KMS-11 (cell line): ENCODE data around the gene EML6.

ENCODE experiments used
- H2AFZ ChIP-seq: fragments of 200-600 bp; sonication (generic); 2 replicates; pipeline ENCODE4 v1.6.1; 2016; ENCODE audit warnings: antibody characterized with exemption, mixed run types, low read depth
- H3K27ac ChIP-seq: fragments of 200-600 bp; sonication (generic); 2 replicates; pipeline ENCODE4 v1.6.1; 2016; ENCODE audit warnings: mild to moderate bottlenecking, mixed run types
- H3K27me3 ChIP-seq: fragments of 200-600 bp; sonication (generic); 2 replicates; pipeline ENCODE4 v1.6.1; 2017; ENCODE audit warnings: mild to moderate bottlenecking, low read depth, mixed run types, moderate library complexity; ENCODE audit not compliant: insufficient read depth
- H3K36me3 ChIP-seq: fragments of 200-600 bp; sonication (generic); 2 replicates; pipeline ENCODE4 v1.6.1; 2017; ENCODE audit warnings: mild to moderate bottlenecking, mixed run types; ENCODE audit not compliant: insufficient read depth
- H3K4me1 ChIP-seq: fragments of 200-600 bp; sonication (generic); 2 replicates; pipeline ENCODE4 v1.6.1; 2016; ENCODE audit warnings: mild to moderate bottlenecking, low read depth, mixed run types; ENCODE audit not compliant: poor library complexity, severe bottlenecking
- H3K4me2 ChIP-seq: fragments of 200-600 bp; sonication (generic); 2 replicates; pipeline ENCODE4 v1.7.0; 2016; ENCODE audit warnings: mild to moderate bottlenecking, mixed run types
- H3K4me3 ChIP-seq: fragments of 200-600 bp; sonication (generic); IDR thresholded peaks from 2 replicates; pipeline ENCODE4 v1.6.1; 2017; ENCODE audit warnings: low read depth, low read length, mixed read lengths; ENCODE audit not compliant: insufficient read depth
- H3K79me2 ChIP-seq: fragments of 200-600 bp; sonication (generic); 2 replicates; pipeline ENCODE4 v1.6.1; 2016; ENCODE audit warnings: low read depth, mixed run types; ENCODE audit not compliant: insufficient read depth
- H3K9ac ChIP-seq: fragments of 200-600 bp; sonication (generic); 2 replicates; pipeline ENCODE4 v1.6.1; 2016; ENCODE audit warnings: mild to moderate bottlenecking, mixed run types
- H4K20me1 ChIP-seq: fragments of 200-600 bp; sonication (generic); 2 replicates; pipeline ENCODE4 v1.6.1; 2016; ENCODE audit warnings: mild to moderate bottlenecking, mixed run types; ENCODE audit not compliant: insufficient read depth
- CTCF ChIP-seq: fragments of 200-600 bp; sonication (generic); conservative IDR thresholded peaks from 2 replicates; pipeline ENCODE4 v1.6.1; 2017; ENCODE audit warnings: low read depth, mild to moderate bottlenecking, antibody characterized with exemption, low read length, moderate library complexity, mixed read lengths

Gene EML6

GRCh38 chr2:54701029-54701428, 22.4 kb upstream of the EML6 start:
- Histone ChIP-seq H3K27ac (no peak overlapping the region), H3K36me3 (no peaks in the 10 kb centered on the region), H3K27me3 (no peaks in the 10 kb centered on the region), H3K9ac (no peak overlapping the region), H3K4me3 (no peak overlapping the region), H2AFZ (no peak overlapping the region), H3K79me2 (no peaks in the 10 kb centered on the region), H3K4me1 (peaks cover 11% of the 10 kb centered on the region), H4K20me1 (no peaks in the 10 kb centered on the region), H3K4me2 (no peak overlapping the region)
- no peak for TF ChIP-seq CTCF

- Histone ChIP-seq H3K4me1 (peaks cover 27% of the 10 kb centered on the region), H3K4me3 (no peak overlapping the region), H3K27ac (no peak overlapping the region), H3K79me2 (no peaks in the 10 kb centered on the region), H2AFZ (peak overlapping the region; percentile 5; the same call in 1 of the 2 replicates), H3K4me2 (no peak overlapping the region), H3K36me3 (no peaks in the 10 kb centered on the region), H3K27me3 (no peaks in the 10 kb centered on the region), H3K9ac (no peak overlapping the region), H4K20me1 (no peaks in the 10 kb centered on the region)
- no peak for TF ChIP-seq CTCF
Measured at GRCh38 chr2:54704238-54704637, 19.2 kb upstream of the EML6 start.

- H3K4me3 ChIP-seq, result no peak overlapping the region
- 0 out of 2 replicates have a peak overlapping the region, but pooled peaks have one; percentile 5 for H2AFZ ChIP-seq
- H3K36me3 ChIP-seq, result no peaks in the 10 kb centered on the region
Measured at GRCh38 chr2:54704688-54705605, 18.5 kb upstream of the EML6 start.

GRCh38 chr2:54706622-54707021, 16.8 kb upstream of the EML6 start:
- Histone ChIP-seq H3K27ac (no peak overlapping the region), H3K79me2 (no peaks in the 10 kb centered on the region), H3K4me1 (peaks cover 27% of the 10 kb centered on the region), H3K4me3 (no peak overlapping the region), H3K27me3 (no peaks in the 10 kb centered on the region), H3K36me3 (no peaks in the 10 kb centered on the region), H2AFZ (no peak overlapping the region), H3K4me2 (no peak overlapping the region), H4K20me1 (no peaks in the 10 kb centered on the region), H3K9ac (no peak overlapping the region)
- TF ChIP-seq CTCF, result no peak

More at GRCh38 chr2:54704688-54705605, 18.5 kb upstream of the EML6 start:
- no peak overlapping the region for H3K27ac ChIP-seq
- no peaks in the 10 kb centered on the region for H3K79me2 ChIP-seq
- H3K4me2 ChIP-seq, result no peak overlapping the region
- peak; percentile 77 for TF ChIP-seq CTCF
- no peaks in the 10 kb centered on the region for H4K20me1 ChIP-seq
- no peak overlapping the region for H3K9ac ChIP-seq
- H3K4me1 ChIP-seq, result peaks cover 27% of the 10 kb centered on the region
- H3K27me3 ChIP-seq, result no peaks in the 10 kb centered on the region
